CMK (cell line): ENCODE data around the gene F8A3.
"Not testable (repeated sequence)": the region's sequence is repeated elsewhere in the genome, so short reads cannot be mapped to it uniquely, and the experiment has no call there.

ENCODE experiments used
- DNase-seq: peaks from one replicate; pipeline ENCODE4 v3.0.0-alpha.2; 2010; ENCODE audit warnings: low read depth

F8A3 gene

GRCh38 chrX:155458471-155458870, at the start of gene F8A3:
F8A3 (minus strand) TSS chrX:155458620; CDS start chrX:155458600, 20 bp downstream.
- not testable (repeated sequence) for DNase-seq

- DNase-seq: no peak
Measured at GRCh38 chrX:155505296-155505695, 46.9 kb upstream of the F8A3 start.

DNA sequence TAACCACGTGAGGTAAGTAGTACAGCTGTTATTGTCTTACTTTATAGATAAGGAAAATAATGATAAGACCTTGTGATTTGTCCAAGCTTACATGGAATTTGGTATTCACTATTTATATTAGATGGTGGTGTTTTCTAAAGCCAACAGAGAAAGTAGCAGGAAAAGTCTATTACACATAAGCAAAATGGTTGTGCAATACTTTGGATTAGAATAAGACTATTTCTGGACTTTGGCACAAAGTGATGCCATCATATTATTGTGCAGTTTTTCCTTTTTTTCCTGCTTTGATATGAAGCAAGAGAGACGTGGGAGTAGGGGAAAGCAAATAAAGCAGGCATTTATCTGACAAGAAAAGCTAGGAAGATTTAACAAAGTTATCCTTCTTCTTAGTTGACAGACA, 36.7 kb upstream of the F8A3 start:
- not testable (repeated sequence) for DNase-seq

GRCh38 chrX:155491421-155491820, 33.0 kb upstream of the F8A3 start:
- DNase-seq: not testable (repeated sequence)

GRCh38 chrX:155477136-155477535, 18.7 kb upstream of the F8A3 start:
- DNase-seq: not testable (repeated sequence)

DNA sequence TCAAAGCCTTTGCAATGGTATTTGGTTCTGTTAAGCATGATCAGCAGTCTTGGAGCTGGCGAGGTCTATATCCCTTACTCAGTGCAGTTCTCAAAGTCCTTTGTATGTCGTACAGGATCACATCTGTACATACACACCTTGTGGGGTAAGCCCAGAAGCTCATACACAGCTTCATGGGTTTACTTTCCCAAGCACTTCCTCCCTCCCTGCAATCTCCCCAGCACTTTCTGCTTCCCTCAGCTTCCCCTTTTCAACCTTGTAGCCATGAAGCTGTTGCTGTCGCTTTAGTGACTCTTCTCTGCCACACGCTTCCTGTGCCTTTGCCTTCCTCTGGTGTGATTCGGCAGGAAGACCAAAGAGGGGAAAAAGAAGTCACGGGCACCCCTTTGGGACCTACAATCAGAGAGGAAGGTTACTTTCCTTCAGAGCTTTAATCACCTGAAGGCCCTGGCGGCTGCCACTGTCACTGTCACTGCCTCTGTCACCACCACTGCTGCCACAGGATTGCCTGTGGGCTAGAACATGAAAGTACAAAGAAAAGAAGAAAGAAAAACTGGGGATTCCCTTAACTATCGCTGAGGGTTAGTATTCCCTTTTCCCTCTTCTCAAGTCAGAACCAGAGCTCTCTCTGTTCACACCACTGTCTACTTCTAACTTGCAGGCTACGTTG, 8.0 kb upstream of the F8A3 start:
- not testable (repeated sequence) for DNase-seq

- DNase-seq: not testable (repeated sequence)
Measured at GRCh38 chrX:155460501-155460900, 2.1 kb upstream of the F8A3 start.

DNA sequence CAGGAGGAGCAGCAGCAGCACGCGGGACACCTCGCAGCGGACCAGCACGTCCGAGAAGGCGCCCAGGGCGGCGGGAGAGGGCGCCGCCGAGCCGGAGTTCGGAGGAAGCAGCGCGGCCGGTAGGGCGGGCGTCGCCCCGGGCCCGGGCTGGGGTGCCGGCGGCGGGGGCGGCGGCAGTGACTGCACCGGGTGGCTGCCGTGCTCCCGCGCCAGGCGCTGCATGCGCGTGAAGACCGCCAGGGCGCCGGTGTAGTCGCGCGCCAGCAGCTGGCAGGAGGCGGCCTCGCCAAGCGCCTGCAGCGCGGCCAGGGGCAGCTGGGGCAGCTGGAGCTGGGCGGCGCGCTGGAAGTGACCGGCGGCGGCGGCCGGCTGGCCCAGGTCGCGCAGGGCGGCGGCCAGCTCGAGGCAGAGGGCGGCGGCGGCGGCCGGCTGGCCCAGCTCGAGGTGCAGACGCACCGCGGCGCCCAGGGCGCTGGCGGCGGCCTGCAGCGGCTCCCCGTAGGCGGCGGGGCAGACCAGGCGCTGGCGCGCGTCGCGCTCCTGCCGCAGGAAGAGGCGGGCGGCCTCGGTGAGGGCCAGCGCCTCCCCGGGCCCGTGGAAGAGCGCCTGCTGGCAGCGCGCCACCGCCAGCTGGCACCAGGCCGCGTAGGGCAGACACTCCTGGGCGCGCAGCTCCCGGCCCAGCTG, 516 bp downstream of the F8A3 start:
- DNase-seq: not testable (repeated sequence)

DNA sequence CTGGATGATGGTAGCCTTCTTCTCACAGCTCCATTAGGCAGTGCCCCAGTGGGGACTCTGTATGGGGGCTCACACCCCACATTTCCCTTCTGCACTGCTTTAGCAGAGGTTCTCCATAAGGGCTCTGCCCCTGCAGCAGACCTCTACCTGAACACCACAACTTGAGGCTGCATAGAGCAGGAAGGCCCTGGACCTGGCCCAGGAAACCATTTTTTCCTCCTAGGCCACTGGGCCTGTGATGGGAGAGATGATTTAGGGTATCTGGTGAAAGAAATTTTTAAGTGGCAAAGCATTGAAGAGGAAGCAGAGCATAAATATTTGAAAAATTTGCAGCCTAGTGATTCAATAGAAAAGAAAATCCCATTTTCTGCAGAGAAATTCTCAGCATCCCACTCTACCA, 17.3 kb downstream of the F8A3 start:
- no peak for DNase-seq

GRCh38 chrX:155435744-155436112, 22.7 kb downstream of the F8A3 start:
- no peak for DNase-seq

- DNase-seq: peak; percentile 7
Measured at GRCh38 chrX:155434906-155435743, 23.3 kb downstream of the F8A3 start.

- no peak for DNase-seq
Measured at GRCh38 chrX:155417769-155418168, 40.7 kb downstream of the F8A3 start.
